Measurements from ENCODE around the gene C12orf60.

Gene C12orf60

DNA sequence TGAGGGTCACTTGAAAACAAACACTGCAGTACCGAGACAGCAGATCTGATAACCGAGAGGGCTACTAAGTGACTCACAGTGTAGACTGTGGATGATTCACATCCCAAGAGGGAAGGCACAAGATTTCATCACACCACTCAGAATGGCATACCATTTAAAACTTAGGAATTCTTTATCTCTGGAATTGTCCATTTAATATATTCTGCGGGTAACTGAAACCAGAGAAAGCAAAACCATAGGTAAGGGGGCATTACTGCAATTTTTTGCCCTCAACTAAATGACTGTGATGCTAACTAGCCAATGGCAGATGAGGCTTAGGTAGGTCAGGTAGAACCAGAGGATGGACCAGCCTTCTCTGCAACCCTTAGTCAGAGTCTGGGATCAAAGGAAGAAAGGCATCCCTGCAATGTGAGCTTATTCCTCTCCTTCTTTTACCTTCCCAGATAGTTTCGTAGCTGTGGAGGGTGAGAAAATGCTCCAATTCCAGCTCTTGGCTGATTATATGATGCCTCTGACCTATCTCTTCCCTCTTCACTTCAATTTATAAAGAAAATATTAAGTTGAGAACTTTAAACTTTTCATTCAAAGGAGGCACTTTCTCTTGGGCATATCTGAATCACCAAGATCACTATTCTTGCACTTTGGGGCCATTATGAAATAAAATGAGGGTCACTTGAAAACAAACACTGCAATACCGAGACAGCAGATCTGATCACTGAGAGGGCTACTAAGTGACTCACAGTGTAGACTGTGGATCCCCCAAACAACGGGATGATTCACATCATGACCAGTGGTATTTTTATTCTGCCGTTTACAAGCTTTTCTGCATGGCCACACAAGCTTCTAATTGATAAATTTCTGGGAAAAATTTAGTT is 33.1 kb downstream of the C12orf60 start:
- DNase-seq (ENCODE audit: low read depth), result peak; percentile 71

DNA sequence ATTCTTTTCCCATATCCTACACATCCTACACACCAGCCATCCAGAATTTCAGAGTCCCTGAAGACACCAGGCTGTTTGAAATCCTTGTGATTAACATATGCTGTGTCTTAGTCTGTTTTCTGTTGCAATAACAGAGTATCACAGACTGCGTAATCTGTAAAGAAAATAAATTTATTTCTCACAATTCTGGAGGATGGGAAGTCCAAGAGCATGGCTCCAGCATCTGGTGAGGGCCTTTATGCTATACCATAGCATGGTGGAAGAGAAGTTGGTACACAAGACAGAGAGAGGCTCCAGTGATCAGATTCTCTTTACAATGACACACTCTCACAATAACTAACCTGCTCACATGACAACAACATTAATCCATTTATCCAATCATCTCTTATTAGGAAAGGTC is 35.8 kb downstream of the C12orf60 start:
- DNase-seq (ENCODE audit: low read depth), result no peak

DNA sequence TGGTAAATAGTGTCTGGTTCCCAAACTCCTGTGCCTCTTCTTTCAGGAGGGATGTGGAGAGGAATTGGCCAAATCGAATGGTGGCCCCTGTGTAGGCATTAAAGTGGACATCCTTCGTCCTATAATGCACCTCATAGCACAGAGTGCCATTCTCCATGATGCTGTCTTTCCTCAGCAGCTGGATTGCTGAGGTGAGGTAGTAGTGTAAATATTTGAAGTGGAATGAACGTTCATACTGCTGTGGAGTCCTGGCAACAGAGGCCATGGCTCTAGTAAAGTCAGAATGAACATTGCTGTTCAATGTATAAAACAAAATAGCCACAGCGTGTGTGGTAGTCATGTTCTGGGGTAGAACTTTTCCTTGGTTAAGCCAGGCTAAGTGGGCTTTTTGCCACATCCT is 37.1 kb downstream of the C12orf60 start:
- DNase-seq (ENCODE audit: low read depth), result no peak

DNA sequence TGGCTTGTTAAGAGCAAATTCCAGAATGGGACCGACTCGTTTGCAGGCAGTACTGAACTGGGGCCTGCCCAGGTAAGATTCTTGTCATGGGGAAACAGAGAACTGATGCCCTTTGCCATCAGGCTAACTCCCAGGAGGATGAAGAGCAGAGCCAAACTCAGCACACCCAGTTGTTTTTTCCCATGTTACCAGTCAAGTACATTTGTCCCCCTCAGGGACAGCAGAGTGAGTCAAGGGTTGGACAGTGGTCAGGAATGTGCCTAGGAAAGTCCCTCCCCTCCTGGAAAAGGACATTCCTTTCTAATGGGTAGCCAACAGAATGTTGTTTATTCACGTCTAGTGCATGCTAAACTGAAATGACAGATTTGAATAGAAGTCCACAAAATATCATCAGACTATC is 38.3 kb downstream of the C12orf60 start:
- peak; percentile 71 for DNase-seq (ENCODE audit: low read depth)

DNA sequence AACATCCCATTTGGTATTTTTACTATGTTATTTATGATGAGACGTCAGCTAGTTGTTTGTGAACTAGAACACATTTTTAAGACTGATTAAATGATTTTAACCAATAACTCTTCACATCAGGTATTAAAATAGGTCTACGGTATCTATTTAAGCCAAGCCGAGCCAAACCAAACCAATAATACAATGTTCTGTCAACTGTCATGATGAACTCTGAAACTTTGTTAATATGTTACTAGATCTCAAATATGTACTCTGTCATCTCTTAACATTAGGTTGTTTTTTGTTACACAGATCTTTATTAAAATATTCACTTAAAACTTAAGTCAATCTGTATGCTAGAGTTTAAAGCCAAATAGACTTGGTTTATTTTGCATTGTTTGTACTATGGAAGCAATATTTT is 38.8 kb downstream of the C12orf60 start:
- DNase-seq (ENCODE audit: low read depth), result no peak

DNA sequence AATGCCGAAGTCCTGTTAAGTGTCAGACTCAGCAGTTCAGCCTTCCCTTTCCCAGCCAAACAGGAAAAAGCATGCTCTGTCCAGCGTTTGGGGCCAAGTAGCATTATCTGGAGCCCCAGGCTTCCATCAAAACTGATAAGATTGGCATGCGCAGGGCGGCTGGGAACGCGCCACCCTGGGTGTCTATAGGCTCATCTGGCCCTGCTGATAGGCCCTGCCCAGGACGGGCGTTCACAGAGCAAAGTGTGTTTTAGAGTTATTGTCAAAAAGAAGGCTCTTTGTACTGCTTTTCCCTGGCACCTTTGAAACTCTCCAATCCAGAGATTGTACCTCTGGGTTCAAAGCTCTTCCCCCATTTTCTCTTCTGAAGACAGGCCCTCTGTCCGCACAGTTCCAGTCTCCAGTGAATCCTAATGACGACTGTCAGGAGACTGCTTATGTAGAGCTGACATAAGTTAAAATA is 40.0 kb downstream of the C12orf60 start, which contains the start of gene ART4:
Gene ART4, minus strand, starts transcription at position 102 of the 463 bp plus-strand sequence. CDS start 413 bp downstream, outside the sequence.
- DNase-seq (ENCODE audit: low read depth), result no peak

DNA sequence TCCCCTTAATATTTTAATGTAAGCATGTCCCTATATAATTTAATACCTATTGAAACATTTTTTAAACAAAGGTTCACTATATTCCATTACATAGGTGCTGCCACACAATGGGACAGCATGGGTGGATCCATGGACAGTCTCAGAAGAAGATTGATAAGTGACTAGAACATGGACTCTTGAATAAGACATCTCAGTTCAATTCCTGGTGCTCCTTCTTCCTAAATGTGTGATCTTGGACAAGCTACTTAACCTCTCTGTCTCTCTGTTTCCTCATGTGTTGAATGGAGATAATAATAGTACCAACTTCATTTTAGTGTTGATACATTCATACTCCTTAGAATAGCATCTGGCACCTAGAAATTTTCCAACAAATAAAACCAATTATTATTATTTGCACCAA is 40.9 kb downstream of the C12orf60 start:
- no peak for DNase-seq (ENCODE audit: low read depth)

DNA sequence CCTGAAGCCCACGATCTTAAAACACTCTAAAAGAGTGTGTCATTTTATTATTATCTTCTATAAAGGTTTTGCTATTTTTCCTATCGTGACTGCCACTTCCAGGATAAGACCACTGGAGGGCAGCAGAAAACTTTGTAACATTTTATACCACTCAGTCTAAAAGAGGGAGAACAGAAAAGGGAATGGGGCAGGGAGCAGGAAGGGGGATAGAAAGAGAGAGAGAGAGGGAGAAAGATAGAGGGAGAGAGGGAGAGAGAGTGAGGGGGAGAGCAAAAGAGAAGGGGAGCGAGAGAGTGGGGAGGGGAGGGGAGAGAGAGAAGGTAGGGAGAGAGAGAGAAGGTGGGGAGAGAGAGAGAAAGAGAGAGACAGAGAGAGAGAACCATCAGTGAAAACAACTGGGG is 41.9 kb downstream of the C12orf60 start:
- DNase-seq (ENCODE audit: low read depth), result peak; percentile 45

DNA sequence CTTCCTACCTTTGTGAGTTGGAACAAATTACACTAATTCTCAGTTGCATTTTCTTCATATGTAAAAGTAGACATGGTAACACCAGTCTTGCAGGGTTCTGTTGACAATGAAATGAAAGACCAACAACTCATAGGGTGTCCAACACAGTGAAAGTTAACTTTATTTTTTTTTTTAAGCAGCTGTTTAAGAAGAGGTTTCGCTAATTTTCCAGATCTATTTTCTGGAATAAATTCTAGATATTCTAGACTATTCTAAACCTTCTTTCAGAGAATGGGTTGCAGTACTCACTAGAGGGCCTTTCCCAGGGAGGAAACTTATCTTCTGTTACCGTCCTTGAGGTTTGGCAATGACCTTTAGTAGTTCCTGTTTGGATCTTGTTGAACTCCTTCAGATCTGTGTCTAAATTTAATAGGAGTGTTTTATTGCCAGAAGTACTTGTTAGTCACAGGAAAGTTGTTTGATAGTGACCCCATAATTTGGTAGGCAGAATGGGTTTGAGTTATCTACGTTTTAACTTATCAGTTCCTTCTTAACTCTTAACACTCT is 42.6 kb downstream of the C12orf60 start:
- no peak for DNase-seq (ENCODE audit: low read depth)

DNA sequence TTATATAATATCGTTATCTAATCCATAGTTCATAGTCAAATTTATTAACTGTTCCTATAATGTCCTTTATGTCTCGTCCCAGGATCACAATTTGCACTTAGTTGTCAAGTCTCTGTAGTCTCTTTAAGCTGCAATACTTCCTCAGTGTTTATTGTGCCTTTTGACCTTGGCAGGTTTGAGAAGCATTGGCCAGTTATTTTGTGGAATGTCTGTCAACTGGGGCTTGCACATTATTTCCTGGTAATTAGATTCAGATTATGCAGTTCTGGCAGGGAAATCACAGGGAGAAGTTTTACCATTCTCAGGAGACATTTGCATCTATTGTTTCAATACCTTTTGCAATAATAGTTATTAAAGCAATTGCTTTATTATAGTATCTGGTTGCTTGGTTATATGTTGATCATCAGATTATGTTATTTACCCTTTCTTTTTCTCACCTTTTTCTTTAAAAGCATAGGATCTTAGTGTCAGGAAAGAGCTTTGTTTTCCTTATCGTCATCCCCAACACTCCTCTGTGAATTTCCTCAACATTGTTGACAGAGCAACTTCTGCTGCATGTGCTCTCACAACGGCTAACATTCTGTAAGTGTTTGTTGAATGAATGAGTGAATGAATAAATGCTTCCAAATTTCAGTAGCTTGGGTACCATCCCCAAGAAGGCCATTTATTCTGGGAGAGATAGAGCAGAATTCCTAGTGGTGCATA is 43.6 kb downstream of the C12orf60 start:
- DNase-seq (ENCODE audit: low read depth), result peak; percentile 61

DNA sequence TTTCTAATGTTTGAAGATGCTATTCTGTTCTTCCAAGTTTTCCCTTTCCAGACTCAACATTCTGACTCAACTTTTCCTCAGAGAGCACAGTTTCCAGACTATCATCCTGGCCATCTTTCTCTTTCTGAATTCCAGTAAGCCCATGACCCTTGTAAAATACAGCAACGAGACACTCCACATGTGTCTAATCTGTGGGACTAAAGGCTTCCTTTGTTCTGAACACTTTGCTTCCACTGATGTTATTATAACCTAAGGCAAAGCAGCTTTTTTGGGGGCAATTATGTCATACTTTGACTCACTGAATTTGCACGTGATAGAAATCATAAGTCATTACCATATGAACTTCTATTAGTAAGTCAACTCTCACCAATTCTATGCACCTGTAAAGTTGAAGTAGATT is 46.2 kb downstream of the C12orf60 start:
- DNase-seq (ENCODE audit: low read depth), result peak; percentile 12

DNA sequence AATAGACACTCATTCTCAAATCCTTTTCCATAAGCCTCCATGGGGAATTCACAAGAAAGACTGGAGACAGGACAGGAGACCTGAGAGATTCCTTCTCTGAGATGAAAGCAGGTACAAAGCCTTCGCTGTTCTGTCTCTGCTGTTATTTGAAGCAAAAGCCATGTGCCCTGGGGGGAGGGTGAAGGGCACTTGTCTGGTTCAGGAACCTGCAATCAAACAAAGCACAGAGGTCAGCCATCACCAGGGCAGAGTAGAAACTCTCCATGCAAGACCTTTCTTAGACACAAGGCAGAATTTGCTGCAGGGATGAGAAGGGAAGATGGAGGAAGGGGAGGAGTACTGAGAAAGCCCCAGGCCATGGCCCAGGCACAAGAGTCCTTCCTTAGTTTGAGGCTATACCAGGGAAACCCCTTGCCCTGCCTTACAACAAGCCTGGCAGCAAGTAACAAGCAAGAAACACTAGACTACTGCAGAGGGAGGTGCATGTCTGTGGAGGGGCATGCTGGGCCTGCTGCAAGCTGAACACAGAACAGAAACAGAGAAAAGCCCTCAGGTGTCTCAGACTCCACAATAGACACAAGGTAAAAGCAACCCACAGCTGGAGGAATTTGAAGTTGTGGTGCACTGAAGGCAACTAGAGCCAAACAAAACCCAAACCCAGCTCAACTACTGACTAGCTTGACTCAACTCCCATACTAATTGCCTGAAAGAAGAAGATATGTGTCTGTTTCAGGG is 47.6 kb downstream of the C12orf60 start:
- DNase-seq (ENCODE audit: low read depth), result no peak

DNA sequence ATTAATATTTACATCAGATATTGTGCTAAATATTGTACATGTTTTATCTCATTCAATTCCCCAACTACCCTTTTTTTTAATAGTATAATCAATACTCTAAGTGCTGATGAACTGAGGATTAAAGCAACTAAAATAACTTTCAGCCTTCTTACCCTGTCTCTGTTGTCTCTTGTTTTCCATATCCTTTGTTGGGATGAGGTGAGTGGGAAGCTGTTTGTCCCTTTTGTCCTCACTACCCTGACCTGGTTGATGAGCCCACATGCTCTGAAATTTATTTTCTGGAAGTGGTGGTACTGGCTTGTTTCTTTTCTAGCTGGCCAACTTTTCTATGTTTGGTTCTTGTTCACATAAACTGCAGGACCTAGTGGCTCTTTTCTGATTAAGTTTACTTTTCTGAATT is 49.4 kb downstream of the C12orf60 start:
- DNase-seq (ENCODE audit: low read depth), result no peak

DNA sequence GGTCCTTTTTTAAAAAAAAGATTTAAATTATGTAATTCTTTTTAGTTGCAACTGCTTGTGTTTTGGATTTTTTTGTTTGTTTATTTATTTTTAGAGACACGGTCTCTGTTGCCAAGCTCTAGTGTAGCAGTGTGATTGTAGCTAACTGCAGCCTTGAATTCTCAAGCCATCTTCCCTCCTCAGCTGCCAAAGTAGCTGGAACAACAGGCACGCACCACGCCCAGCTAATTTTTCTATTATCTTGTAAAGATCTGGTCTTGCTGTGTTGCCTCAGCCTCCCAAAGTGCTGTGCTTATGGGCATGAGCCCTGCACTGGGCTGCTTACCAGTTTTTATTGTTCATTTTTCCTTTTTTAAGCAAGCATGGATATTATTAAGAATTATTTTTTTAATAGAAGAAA is 50.5 kb downstream of the C12orf60 start:
- peak; percentile 47 for DNase-seq (ENCODE audit: low read depth)

DNA sequence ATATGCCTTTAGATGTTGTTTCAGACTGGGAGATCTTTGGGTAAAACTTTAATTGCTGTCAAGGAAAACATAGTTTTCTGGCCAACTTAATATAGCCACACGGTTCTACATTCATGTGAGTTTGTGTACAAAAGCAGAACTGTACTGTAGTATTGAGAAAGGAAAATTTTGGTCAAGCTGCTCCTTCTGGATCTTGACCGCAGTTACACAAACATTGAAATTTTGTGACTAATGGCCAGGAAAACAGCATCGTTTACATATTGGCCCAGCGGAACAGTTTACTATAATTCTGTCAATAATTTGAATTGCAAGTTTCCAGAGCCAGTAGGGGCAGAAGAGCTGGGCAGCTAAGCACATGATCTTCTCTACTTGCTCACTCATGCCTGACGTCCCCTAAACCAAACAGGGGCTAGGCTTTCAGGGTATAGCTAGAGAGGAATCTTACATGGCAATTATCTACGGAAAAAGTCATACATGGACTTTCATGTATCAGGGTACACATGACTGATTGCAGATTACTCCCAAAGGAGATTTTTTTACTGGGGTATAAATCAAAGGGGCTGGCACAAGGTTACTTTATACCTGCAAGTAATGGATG is 51.2 kb downstream of the C12orf60 start:
- DNase-seq (ENCODE audit: low read depth), result peak; percentile 89

DNA sequence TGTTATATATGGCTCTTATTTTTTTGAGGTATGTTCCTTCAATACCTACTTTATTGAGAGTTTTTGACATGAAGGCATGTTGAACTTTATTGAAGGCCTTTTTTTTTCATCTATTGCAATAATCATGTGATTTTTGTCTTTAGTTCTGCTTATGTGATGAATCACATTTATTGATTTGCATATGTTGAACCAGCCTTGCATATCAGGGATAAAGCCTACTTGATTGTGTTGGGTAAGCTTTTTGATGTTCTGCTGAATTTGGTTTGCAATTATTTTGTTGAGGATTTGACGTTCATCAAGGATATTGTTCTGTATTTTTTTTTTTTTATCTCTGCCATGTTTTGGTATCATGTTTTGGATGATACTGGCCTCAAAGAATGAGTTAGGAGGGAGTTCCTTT is 55.0 kb downstream of the C12orf60 start:
- no peak for DNase-seq (ENCODE audit: low read depth)

DNA sequence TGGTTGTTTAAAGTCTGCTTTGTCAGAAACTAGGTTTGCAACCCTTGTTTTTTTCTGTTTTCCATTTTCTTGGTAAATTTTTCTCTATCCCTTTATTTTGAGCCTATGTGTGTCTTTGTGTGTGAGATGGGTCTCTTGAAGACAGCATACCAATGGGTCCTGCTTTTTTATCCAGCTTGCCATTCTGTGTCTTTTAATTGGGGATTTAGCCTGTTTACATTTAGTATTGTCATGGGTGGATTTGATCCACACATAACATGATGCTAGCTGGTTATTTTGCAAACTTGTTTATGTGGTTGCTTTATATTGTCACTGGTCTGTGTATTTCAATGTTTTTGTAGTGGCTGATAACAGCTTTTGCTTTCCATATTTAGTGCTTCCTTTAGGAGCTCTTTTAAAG is 57.0 kb downstream of the C12orf60 start:
- DNase-seq (ENCODE audit: low read depth), result no peak

DNA sequence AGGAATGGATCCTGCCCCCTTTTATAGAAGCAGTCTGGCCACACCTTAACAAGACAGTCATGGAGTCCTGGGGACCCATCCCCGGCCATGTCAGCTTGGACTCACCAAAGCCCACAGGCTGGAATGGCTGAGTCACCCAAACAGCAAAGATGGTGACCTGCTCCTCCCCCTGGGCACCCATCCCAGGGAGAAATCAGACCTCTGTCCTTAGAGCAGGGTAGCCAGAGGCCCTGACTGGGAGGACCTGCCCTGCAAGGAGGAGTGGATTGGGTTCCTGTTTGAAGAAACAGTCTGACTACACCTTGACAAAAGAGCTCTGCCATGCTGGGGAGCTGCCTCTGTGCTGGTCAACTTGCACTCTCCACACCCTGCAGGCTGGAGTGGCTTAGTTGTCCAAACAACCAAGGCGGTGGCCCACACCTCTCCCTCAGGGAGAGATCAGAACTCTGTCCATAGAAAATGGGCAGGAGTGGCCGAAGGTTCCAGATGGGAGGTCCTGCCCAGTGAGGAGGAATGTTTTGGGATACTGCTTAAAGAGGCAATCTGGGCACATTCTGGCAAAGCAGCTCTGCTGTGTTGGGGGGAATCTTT is 65.5 kb downstream of the C12orf60 start:
- DNase-seq (ENCODE audit: low read depth), result no peak

DNA sequence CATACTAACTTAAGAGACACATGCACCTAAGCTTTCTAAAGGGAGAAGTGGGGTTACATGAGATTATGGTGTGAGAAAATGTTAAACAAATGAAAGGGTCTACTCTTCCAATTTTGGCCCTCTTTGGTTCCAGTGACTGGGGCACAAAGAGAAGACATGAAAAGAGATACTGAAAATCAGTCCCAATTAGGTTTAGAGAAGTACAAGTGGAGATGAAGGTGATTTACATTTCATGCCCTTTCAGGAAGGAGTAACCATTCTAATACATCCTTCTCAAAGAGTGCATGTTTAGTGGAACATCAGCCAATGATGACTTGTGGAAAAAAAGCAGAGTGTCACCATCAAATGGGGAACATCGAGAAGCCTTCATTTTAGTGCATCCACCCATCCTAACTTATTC is 67.8 kb downstream of the C12orf60 start:
- DNase-seq (ENCODE audit: low read depth), result no peak

DNA sequence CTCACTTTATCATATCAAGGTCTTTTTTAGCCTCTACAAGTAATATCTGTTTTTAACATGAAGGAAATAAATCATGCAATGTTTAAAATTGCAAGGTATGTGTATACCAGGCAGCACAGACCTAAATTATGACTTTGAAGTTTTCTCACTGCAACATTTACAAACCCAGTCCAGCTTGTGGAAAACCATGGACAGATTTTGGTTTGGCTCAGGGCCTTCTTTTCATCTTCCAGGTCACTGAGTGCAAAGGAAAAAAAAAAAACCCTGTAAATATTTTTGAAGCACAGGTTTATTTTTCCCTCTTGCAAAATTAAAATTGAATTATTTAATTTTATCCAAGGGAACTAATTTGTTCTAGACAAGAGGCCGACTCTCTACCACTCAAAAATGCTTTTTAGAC is 68.4 kb downstream of the C12orf60 start:
- no peak for DNase-seq (ENCODE audit: low read depth)

DNA sequence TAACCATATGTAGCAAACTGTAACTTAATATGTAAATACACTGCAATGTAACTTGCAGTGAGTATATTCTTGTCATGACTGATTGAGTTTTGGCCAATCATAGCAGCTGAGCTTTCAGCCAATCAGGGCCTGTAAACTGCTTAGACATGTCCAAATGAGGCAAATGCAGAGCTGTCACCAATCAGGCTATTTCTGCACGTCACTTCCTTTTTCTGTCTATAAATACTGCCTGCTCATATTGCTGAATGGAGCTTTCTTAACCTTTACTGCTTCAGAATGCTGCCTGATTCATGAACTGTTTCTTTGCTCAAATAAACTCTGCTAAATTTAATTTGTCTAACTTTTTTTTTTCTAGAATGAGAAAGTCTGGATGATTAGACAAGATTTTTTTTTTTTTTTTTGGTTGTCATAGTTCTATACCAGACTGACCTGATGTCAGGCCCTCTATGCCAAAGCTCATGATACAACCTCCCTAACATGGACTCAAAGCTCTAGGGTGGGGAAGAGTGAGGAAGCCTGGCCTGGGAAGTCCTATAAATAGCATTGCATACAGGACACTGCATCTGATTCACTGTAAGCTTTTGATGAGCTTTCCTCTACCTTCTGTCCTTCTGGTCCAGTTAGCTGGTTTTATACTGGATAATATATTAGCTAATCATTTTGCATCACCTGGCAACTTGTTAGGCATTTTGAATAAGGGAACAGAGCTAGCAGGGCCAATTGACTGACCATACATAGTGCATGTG is 70.1 kb downstream of the C12orf60 start:
- peak; percentile 18 for DNase-seq (ENCODE audit: low read depth)
